Measurements from ENCODE around the gene KRTAP29-1.

Gene KRTAP29-1

DNA sequence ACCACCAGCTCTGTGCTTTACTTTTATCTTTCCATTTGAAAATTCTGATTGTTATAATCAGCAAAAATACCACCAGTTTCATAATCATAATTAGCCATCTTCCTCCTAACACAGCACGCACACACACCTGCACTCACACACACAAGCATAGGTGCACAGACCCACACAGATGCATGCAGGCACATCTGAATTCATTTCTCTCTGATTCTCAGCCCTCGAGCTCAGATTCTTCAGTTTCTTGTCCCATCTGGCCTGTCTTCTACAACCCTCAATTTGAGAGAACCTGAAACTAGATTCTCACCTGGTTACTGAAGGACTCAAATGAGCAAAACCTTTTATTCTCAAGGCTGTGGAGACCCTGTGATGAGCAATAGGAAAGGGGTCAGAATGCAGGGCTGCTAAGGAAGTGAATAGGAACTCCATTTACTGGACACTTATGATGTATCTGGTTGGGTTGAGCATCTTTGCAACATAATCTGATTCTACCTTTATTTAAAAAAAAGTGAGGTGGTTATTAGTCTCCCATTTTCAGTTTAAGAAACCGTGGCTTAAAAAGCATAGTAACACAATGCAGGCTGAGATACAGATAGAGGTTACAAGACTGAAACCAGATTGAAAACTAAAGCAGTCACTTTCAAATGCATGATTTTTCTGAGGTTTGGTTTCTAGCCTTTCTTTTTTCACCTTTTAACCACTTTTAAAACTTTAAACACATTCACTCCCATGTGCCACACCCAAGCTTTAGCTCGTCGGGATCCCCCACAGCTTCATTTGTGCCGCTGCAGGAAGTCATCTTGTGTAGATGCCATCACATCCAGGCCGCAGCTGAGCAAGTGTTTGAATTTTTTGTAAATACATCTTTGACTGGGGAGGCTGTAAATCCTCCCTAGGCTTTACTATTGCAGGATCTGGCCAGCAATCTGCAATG is 38.5 kb upstream of the KRTAP29-1 start:
- TF ChIP-seq, protein P1, sequence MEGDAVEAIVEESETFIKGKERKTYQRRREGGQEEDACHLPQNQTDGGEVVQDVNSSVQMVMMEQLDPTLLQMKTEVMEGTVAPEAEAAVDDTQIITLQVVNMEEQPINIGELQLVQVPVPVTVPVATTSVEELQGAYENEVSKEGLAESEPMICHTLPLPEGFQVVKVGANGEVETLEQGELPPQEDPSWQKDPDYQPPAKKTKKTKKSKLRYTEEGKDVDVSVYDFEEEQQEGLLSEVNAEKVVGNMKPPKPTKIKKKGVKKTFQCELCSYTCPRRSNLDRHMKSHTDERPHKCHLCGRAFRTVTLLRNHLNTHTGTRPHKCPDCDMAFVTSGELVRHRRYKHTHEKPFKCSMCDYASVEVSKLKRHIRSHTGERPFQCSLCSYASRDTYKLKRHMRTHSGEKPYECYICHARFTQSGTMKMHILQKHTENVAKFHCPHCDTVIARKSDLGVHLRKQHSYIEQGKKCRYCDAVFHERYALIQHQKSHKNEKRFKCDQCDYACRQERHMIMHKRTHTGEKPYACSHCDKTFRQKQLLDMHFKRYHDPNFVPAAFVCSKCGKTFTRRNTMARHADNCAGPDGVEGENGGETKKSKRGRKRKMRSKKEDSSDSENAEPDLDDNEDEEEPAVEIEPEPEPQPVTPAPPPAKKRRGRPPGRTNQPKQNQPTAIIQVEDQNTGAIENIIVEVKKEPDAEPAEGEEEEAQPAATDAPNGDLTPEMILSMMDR (IDR thresholded peaks at IDR 0.05; ENCODE audit: borderline replicate concordance, control extremely low read depth, extremely low read depth, insufficient read depth, missing control alignments) = no peak
- no peak for DNase-seq (ENCODE audit: low spot score)
- in situ Hi-C loops (cut with MboI; ENCODE audit: low sequenced_read_pairs, unreplicated experiment) = no loop called here

DNA sequence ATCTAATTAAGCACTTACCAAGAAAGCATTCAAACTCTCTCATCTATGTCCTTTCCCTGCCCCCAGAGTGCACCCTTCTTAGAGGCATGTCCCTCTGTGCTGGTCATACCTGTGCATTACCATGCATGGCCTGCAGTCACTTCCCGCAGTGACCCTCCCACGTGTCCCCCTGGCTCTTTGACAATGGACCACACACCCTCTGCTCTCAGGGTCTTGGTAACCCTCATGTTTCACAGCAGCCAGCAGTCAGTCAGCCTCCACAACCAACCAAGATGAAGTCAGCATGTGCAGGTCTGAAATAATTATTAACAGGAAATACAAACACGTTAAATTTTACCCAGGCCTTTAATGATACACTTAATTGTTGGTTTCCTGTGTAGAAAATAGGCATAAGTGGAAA is 37.8 kb upstream of the KRTAP29-1 start:
- in situ Hi-C loops (cut with MboI; ENCODE audit: low sequenced_read_pairs, unreplicated experiment) = no loop called here
- TF ChIP-seq, protein P1 (IDR thresholded peaks at IDR 0.05; ENCODE audit: borderline replicate concordance, control extremely low read depth, extremely low read depth, insufficient read depth, missing control alignments) = no peak

GRCh38 chr17:41339571-41340172 is 37.0 kb upstream of the KRTAP29-1 start:
- TF ChIP-seq, protein P1 (IDR thresholded peaks at IDR 0.05; ENCODE audit: borderline replicate concordance, control extremely low read depth, extremely low read depth, insufficient read depth, missing control alignments) = no peak
- DNase-seq (ENCODE audit: low spot score) = no peak
- in situ Hi-C loops (cut with MboI; ENCODE audit: low sequenced_read_pairs, unreplicated experiment) = no loop called here

More for the DNA sequence above, 37.8 kb upstream of the KRTAP29-1 start:
- no peak for DNase-seq (ENCODE audit: low spot score)

- no peak for DNase-seq (ENCODE audit: low spot score)
- TF ChIP-seq, protein P1 (IDR thresholded peaks at IDR 0.05; ENCODE audit: borderline replicate concordance, control extremely low read depth, extremely low read depth, insufficient read depth, missing control alignments) = no peak
- in situ Hi-C loops (cut with MboI; ENCODE audit: low sequenced_read_pairs, unreplicated experiment) = no loop called here
Observed at GRCh38 chr17:41338961-41339485, 36.4 kb upstream of the KRTAP29-1 start.

DNA sequence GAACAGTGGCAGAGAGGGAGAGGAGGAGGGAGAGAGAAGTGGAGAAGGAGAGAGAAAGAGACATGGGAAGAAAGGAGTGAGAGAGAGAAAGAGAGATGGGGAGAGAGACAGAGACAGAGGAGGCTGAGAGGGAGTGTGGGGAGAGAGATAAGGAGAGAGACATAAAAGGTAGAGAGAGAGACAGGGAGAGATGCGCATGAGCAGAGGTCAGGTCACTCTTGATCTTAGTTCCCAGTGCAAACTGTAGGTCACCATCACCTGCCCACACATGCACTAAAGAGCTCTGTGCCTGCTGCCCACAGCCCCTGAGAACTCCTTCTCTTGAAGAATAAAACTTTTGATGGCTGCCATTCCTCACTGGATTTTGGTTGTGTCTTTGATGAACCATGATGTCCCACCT is 33.1 kb upstream of the KRTAP29-1 start:
- TF ChIP-seq, protein P1 (IDR thresholded peaks at IDR 0.05; ENCODE audit: borderline replicate concordance, control extremely low read depth, extremely low read depth, insufficient read depth, missing control alignments) = no peak
- no peak for DNase-seq (ENCODE audit: low spot score)
- in situ Hi-C loops (cut with MboI; ENCODE audit: low sequenced_read_pairs, unreplicated experiment) = no loop called here

GRCh38 chr17:41334385-41335305 is 32.0 kb upstream of the KRTAP29-1 start:
- in situ Hi-C loops (cut with MboI; ENCODE audit: low sequenced_read_pairs, unreplicated experiment) = no loop called here
- no peak for DNase-seq (ENCODE audit: low spot score)
- TF ChIP-seq, protein P1 (IDR thresholded peaks at IDR 0.05; ENCODE audit: borderline replicate concordance, control extremely low read depth, extremely low read depth, insufficient read depth, missing control alignments) = no peak

All from GM13976 (cell line).